Measurements from ENCODE around the gene GAPVD1. TPM values are rescaled to one million over a fixed set of nuclear protein-coding genes. Genes with fewer than 3 reads are reported as not detected.

GAPVD1 gene
- total and polyA plus RNA-seq, 2 of the 13 experiments (the other 11 are each of a cell fraction or from before 2014, with no cell fraction given), result 11.1 to 33.2 TPM

- no peak for TF ChIP-seq AHDC1 (CRISPR knock-in tag; IDR thresholded peaks at IDR 0.05; ENCODE audit: borderline replicate concordance)
- no peak for TF ChIP-seq ZNF883 (CRISPR knock-in tag; IDR thresholded peaks at IDR 0.05; ENCODE audit: not compliant biosample characterization)
- no peak for TF ChIP-seq CSRNP2 (CRISPR knock-in tag; conservative IDR thresholded peaks at IDR 0.05; ENCODE audit: low read depth)
- no peak for TF ChIP-seq DR1 (CRISPR knock-in tag; IDR thresholded peaks at IDR 0.05)
- TF ChIP-seq ZSCAN5A (CRISPR knock-in tag; IDR thresholded peaks at IDR 0.05; ENCODE audit: borderline replicate concordance), result no peak
- TF ChIP-seq HMGXB3 (CRISPR knock-in tag; IDR thresholded peaks at IDR 0.05; ENCODE audit: borderline replicate concordance), result no peak
Measured at GRCh38 chr9:125356032-125356431, 94.4 kb downstream of the GAPVD1 start (continued).
